ENCODE measurements around the gene UBE2L5.

DNA sequence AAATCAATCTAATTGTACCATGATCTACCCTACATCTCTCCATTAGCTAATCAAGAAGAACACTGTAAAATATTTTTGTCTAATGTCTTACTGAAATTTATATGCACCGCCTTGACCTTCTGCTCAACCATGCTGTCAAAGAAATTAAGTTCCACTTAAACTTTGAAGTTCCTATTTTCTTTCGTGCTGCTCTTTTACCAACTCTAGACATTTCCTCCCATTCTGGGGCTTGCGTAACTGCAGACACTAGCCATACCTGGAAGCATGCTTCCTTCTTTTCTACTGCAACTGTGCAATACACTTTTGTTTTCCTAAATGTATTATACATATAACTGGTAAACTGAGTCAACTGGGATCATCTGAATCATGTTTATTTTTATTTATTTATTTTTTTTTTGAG lies 8.5 kb upstream of the UBE2L5 start:
- no peak for TF ChIP-seq FOXP2 (optimal IDR thresholded peaks at IDR 0.05; ENCODE audit: control extremely low read depth, extremely low read length, insufficient read depth)
- no peak for TF ChIP-seq POLR2AphosphoS5 (IDR thresholded peaks at IDR 0.05; ENCODE audit: borderline replicate concordance, low read depth, low read length)
- TF ChIP-seq EZH2 (IDR thresholded peaks at IDR 0.05): no peak

Measured in SK-N-MC (cell line).